ENCODE data around the gene SHC2. TPM values are rescaled to one million over a fixed set of nuclear protein-coding genes. Genes with fewer than 3 reads are reported as not detected.
"Not testable (repeated sequence)": the region's sequence is repeated elsewhere in the genome, so short reads cannot be mapped to it uniquely, and the experiment has no call there.

Gene SHC2
- total and polyA plus RNA-seq, 2 of the 13 experiments (the other 11 are each of a cell fraction or from before 2014, with no cell fraction given): 9.0 to 18.3 TPM

- H3K79me2 ChIP-seq (ENCODE audit: insufficient read depth, low read length); in situ Hi-C loops (cut with HindIII; ENCODE audit: extremely low pct_ligation_motif_present, low pct_unique_long_range_greater_than_20kb); FAIRE-seq; H2AFZ ChIP-seq (ENCODE audit: low read length); H3K27ac ChIP-seq (ENCODE audit: extremely low read length, insufficient read depth, low read length); H3K4me3 ChIP-seq (replicated peaks in 1 of 3; ENCODE audit: insufficient read depth in 1 of 3, low read depth in 2 of 3, low read length in 3 of 3); POLR2A ChIA-PET; H3K36me3 ChIP-seq (replicated peaks in 1 of 2; ENCODE audit: control insufficient read depth in 1 of 2, insufficient read depth in 2 of 2, low read length in 2 of 2); DNase-seq (ENCODE audit: low spot score); H3K9me3 ChIP-seq (ENCODE audit: low read length); H3K27me3 ChIP-seq (ENCODE audit: control insufficient read depth in 1 of 2, insufficient read depth in 2 of 2, low read length in 2 of 2); H3K4me2 ChIP-seq (ENCODE audit: low read depth, low read length); H3K4me1 ChIP-seq (ENCODE audit: insufficient read depth, low read length); H3K9ac ChIP-seq (ENCODE audit: insufficient read depth, low read depth, low read length); CTCF ChIA-PET (ENCODE audit: low intra/inter-chr PET ratio, low total read pairs); ATAC-seq; BruUV-seq (replicated peaks); intact Hi-C loops (cut with micrococcal nuclease; ENCODE audit: unreplicated experiment): not testable (repeated sequence)
- TF ChIP-seq ADNP (CRISPR knock-in tag; IDR thresholded peaks at IDR 0.05): peak; percentile 10; the same call in 1 of the 2 replicates
- 0 out of 2 replicates have a peak, but pooled peaks have one; percentile 50 for TF ChIP-seq CHD4 (IDR thresholded peaks at IDR 0.05; ENCODE audit: borderline replicate concordance, low read length)
- peak; percentile 16; the same call in 1 of the 2 replicates for TF ChIP-seq ZMYM2 (CRISPR knock-in tag; IDR thresholded peaks at IDR 0.05)
- 98% methylated on average over 16 of the region's 33 CpGs for WGBS (ENCODE audit: low lambda C conversion rate)
- H4K20me1 ChIP-seq (ENCODE audit: insufficient read depth, low read length): peaks cover 18% of the 10 kb centered on the region; the same call in 1 of the 2 replicates
These were observed 9.8 kb downstream of the SHC2 start for GRCh38 chr19:450912-451481.

- Histone ChIP-seq H3K4me1 (ENCODE audit: insufficient read depth, low read length) (no peaks in the 10 kb centered on the region), H2AFZ (ENCODE audit: low read length) (no peak overlapping the region), H3K79me2 (ENCODE audit: insufficient read depth, low read length) (no peaks in the 10 kb centered on the region), H3K9me3 (ENCODE audit: low read length) (no peaks in the 10 kb centered on the region), H3K9ac (ENCODE audit: insufficient read depth, low read depth, low read length) (no peak overlapping the region), H3K27me3 (ENCODE audit: control insufficient read depth in 1 of 2, insufficient read depth in 2 of 2, low read length in 2 of 2) (no peaks in the 10 kb centered on the region), H3K4me3 (replicated peaks in 1 of 3; ENCODE audit: insufficient read depth in 1 of 3, low read depth in 2 of 3, low read length in 3 of 3) (no peak overlapping the region), H4K20me1 (ENCODE audit: insufficient read depth, low read length) (peaks cover 12% of the 10 kb centered on the region; the same call in 1 of the 2 replicates), H3K27ac (ENCODE audit: extremely low read length, insufficient read depth, low read length) (no peak overlapping the region), H3K36me3 (replicated peaks in 1 of 2; ENCODE audit: control insufficient read depth in 1 of 2, insufficient read depth in 2 of 2, low read length in 2 of 2) (no peaks in the 10 kb centered on the region), H3K4me2 (ENCODE audit: low read depth, low read length) (no peak overlapping the region)
- BruUV-seq (replicated peaks): no TSS peak
- no peak for FAIRE-seq
- WGBS (ENCODE audit: low lambda C conversion rate): 94% methylated on average over 12 of the region's 20 CpGs
- intact Hi-C loops (cut with micrococcal nuclease; ENCODE audit: unreplicated experiment): no loop called here
- no peak for ATAC-seq
- POLR2A ChIA-PET: no interaction called here
- in situ Hi-C loops (cut with HindIII; ENCODE audit: extremely low pct_ligation_motif_present, low pct_unique_long_range_greater_than_20kb): no loop called here
- CTCF ChIA-PET (ENCODE audit: low intra/inter-chr PET ratio, low total read pairs): no interaction called here
- DNase-seq (ENCODE audit: low spot score): no peak
- TF ChIP-seq ZNF770 (CRISPR knock-in tag; IDR thresholded peaks at IDR 0.05) (no peak), ZFP90 (CRISPR knock-in tag; IDR thresholded peaks at IDR 0.05; ENCODE audit: borderline replicate concordance) (no peak), ZNF788 (CRISPR knock-in tag; IDR thresholded peaks at IDR 0.05; ENCODE audit: borderline replicate concordance) (no peak), MTA1 (CRISPR knock-in tag; IDR thresholded peaks at IDR 0.05; ENCODE audit: borderline replicate concordance) (no peak), BRF2 (CRISPR knock-in tag; IDR thresholded peaks at IDR 0.05) (no peak), POLR2AphosphoS2 (IDR thresholded peaks at IDR 0.05; ENCODE audit: low read depth, low read length) (no peak), ZC3H13 (CRISPR knock-in tag; IDR thresholded peaks at IDR 0.05) (no peak), ZNF260 (CRISPR knock-in tag; IDR thresholded peaks at IDR 0.05; ENCODE audit: borderline replicate concordance, low read depth) (no peak), SALL1 (CRISPR knock-in tag; IDR thresholded peaks at IDR 0.05) (no peak), ZNF430 (CRISPR knock-in tag; IDR thresholded peaks at IDR 0.05) (no peak), RBM22 (optimal IDR thresholded peaks at IDR 0.05; ENCODE audit: low read length) (no peak)
These were observed 10.9 kb downstream of the SHC2 start for GRCh38 chr19:449916-450315.
